Brain microvascular endothelial cell (primary cell): ENCODE results near the gene IFNGR1.

Experiments
- DNase-seq: peaks from one replicate; pipeline ENCODE4 v3.0.0-alpha.2; 2020
- H3K27ac ChIP-seq: fragments of 250-450 bp; sonication (Bioruptor Pico); 2 replicates; pipeline ENCODE4 v1.5.1; 2020; ENCODE audit warnings: mild to moderate bottlenecking, moderate library complexity
- H3K27me3 ChIP-seq: fragments of 250-450 bp; sonication (Bioruptor Pico); replicated peaks from 2 replicates; pipeline ENCODE4 v1.5.1; 2020; ENCODE audit warnings: mild to moderate bottlenecking
- H3K36me3 ChIP-seq: fragments of 250-450 bp; sonication (Bioruptor Pico); replicated peaks from 2 replicates; pipeline ENCODE4 v1.5.1; 2020; ENCODE audit warnings: mild to moderate bottlenecking
- H3K4me3 ChIP-seq: 2 replicates; pipeline ENCODE4 v1.5.1; 2011; ENCODE audit warnings: low read depth, mild to moderate bottlenecking, control low read depth, low read length, moderate library complexity
- in situ Hi-C: cut with HindIII; loops from 2 replicates; pipeline ENCODE4 v1.10.0; 2017; ENCODE audit warnings: low sequenced_read_pairs, low pct_ligation_motif_present
- TF ChIP-seq, protein P1 (sequence below): IDR thresholded peaks from 2 replicates; pipeline ENCODE4 v1.5.1; 2011; ENCODE audit warnings: low read depth, mild to moderate bottlenecking, moderate library complexity, low read length, control low read depth, inconsistent platforms; ENCODE audit errors: missing control alignments

The IFNGR1 gene

GRCh38 chr6:137166247-137167098, 52.7 kb downstream of the IFNGR1 start:
- no peaks in the 10 kb centered on the region for H3K36me3 ChIP-seq
- TF ChIP-seq, protein P1, sequence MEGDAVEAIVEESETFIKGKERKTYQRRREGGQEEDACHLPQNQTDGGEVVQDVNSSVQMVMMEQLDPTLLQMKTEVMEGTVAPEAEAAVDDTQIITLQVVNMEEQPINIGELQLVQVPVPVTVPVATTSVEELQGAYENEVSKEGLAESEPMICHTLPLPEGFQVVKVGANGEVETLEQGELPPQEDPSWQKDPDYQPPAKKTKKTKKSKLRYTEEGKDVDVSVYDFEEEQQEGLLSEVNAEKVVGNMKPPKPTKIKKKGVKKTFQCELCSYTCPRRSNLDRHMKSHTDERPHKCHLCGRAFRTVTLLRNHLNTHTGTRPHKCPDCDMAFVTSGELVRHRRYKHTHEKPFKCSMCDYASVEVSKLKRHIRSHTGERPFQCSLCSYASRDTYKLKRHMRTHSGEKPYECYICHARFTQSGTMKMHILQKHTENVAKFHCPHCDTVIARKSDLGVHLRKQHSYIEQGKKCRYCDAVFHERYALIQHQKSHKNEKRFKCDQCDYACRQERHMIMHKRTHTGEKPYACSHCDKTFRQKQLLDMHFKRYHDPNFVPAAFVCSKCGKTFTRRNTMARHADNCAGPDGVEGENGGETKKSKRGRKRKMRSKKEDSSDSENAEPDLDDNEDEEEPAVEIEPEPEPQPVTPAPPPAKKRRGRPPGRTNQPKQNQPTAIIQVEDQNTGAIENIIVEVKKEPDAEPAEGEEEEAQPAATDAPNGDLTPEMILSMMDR: no peak
- no peak overlapping the region for H3K4me3 ChIP-seq
- in situ Hi-C loops: no loop called here
- no peaks in the 10 kb centered on the region for H3K27me3 ChIP-seq
- H3K27ac ChIP-seq: no peak overlapping the region
- DNase-seq: no peak

DNA sequence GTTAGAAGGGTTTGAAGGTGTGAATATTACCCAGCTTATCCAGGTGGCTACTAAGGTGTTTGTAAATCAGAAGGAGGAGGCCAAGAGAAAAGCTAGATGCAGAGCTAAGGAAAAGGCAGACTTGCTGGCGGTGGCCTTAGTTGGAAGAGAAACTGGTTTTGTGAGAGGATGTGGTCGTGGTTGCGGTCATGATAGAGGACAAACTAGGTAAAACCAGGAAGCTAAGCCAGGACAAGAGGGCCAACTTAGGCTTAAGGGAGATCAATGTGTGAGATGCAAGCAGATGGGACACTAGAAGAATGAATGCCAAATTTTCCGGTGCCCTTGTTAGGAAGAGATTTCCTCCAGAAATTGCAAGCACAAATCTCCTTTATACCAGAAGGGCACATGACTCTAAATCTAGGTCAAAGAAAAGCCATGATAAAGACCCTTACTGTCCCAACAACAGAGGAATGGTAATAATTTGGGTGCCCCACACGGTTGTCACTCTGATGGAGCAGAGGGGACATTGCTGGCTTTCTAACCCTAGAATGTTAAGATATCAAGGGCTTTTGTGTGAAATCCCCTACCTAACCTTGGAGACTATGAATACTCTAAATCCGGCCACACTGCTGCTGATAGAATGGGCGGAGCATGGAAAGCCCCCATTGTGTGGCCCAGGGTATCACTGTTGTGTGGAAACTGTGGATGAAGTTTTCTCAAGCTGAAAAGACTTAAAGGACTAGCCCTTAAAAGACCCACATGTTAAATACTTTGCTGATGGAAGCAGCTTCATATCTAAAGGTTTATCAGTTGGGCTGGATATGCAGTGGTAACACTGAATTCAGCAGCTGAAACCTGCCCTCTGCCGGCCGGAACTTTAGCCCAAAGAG, 53.6 kb downstream of the IFNGR1 start:
- no peak for DNase-seq
- Histone ChIP-seq H3K27ac (no peak overlapping the region), H3K27me3 (no peaks in the 10 kb centered on the region), H3K4me3 (no peak overlapping the region), H3K36me3 (no peaks in the 10 kb centered on the region)
- TF ChIP-seq, protein P1: no peak
- in situ Hi-C loops: no loop called here

DNA sequence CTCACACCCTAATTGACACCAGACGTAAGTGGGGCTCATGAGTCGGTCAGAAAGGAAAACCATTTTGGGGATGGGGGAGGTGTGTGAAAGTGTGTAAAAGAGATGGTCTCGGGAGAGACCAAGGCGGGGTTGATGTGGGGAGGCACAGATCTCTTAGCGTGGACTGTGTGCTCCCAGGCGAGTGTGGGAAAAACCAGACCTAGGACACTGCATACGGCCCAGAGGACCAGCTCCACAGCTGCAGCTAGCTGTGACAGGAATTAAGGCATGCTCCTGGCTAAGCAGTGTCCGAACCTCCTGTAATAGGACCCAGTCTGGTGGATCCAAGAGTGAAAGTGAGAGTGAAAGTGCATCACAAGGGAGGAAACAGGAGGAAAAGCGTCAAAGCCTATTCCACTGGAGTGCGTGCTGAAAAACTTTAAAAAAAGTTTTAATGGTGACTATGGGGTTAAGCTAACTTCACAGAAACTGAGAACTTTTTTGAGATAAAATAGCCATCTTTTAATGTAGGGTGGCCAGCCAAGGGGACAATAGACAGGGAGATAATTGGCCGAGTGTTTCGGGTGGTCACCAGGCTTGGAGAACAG, 55.4 kb downstream of the IFNGR1 start:
- H3K4me3 ChIP-seq: no peak overlapping the region
- no peaks in the 10 kb centered on the region for H3K36me3 ChIP-seq
- TF ChIP-seq, protein P1: no peak
- no peaks in the 10 kb centered on the region for H3K27me3 ChIP-seq
- no peak overlapping the region for H3K27ac ChIP-seq
- in situ Hi-C loops: no loop called here
- no peak for DNase-seq

DNA sequence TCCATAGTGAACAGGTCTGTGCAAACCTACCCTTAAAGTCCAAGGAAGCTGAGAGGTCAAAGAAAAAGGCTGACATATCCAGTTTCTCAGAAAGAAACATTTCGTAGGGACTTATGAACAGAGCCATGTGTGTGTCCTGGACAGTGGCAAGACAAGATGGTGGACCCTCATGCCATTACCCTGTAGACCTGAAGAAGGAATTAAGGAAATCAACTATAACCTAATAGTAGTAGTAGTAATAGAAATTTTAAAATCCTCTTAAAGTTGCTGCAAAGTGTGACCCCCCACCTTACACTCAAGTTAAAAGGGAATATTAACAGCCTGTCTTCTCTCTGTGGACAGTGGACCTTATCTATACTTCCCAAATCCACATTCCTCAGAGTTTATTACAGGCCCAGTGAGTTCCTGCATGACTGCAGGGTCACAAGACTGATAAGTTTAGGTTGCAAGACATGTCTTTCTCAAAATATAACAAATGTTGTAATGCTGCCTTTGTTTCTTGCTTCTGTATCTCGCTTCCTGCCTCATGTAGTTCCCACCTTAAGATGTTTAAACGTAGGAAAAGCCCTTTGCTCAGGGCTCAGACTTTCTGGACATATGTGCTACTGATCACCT, 56.4 kb downstream of the IFNGR1 start:
- Histone ChIP-seq H3K27ac (no peak overlapping the region), H3K4me3 (no peak overlapping the region), H3K36me3 (no peaks in the 10 kb centered on the region), H3K27me3 (no peaks in the 10 kb centered on the region)
- in situ Hi-C loops: no loop called here
- no peak for DNase-seq
- TF ChIP-seq, protein P1: no peak

- no peak overlapping the region for H3K4me3 ChIP-seq
- no peaks in the 10 kb centered on the region for H3K36me3 ChIP-seq
- H3K27ac ChIP-seq: no peak overlapping the region
- DNase-seq: no peak
- TF ChIP-seq, protein P1: no peak
- in situ Hi-C loops: no loop called here
- H3K27me3 ChIP-seq: no peaks in the 10 kb centered on the region
These were observed 57.2 kb downstream of the IFNGR1 start for GRCh38 chr6:137161949-137162348.
